Mesodermal cell (in vitro differentiated cells): ENCODE results near the gene SUFU.
A peak's percentile ranks its signal among the peaks of the same experiment; 100 is the strongest.

Source experiments
- H3K27ac ChIP-seq: 2 replicates; pipeline ENCODE4 v1.7.0; 2013; ENCODE audit warnings: mild to moderate bottlenecking, low read depth, low read length, moderate library complexity; ENCODE audit not compliant: severe bottlenecking
- H3K36me3 ChIP-seq: 2 replicates; pipeline ENCODE4 v1.7.1; 2013; ENCODE audit warnings: mild to moderate bottlenecking, low read length, moderate library complexity; ENCODE audit not compliant: control insufficient read depth, insufficient read depth
- H3K4me1 ChIP-seq: one replicate; pipeline ENCODE4 v1.7.1; 2013; ENCODE audit warnings: mild to moderate bottlenecking, low read length; ENCODE audit not compliant: insufficient read depth, control insufficient read depth, poor library complexity, severe bottlenecking
- H3K4me3 ChIP-seq: 2 replicates; pipeline ENCODE4 v1.7.0; 2013; ENCODE audit warnings: low read length, control low read depth, mild to moderate bottlenecking; ENCODE audit not compliant: insufficient read depth, poor library complexity, severe bottlenecking; ENCODE audit errors: extremely low read depth
- H3K9me3 ChIP-seq: 2 replicates; pipeline ENCODE4 v1.7.1; 2013; ENCODE audit warnings: mild to moderate bottlenecking, low read length, moderate library complexity; ENCODE audit not compliant: control insufficient read depth
- WGBS, 2 experiments: methylation state at CpG; one replicate each; pipeline ENCODE4 v1.1.5; 2013; ENCODE audit warnings: missing lambda C conversion rate in 2 of 2; ENCODE audit not compliant: insufficient coverage in 2 of 2; 5-methylcytosine and 5-hydroxymethylcytosine counted together

SUFU gene

GRCh38 chr10:102553771-102554170 is 50.0 kb downstream of the SUFU start:
- Histone ChIP-seq H3K4me3 (no peak overlapping the region), H3K9me3 (no peaks in the 10 kb centered on the region), H3K27ac (no peak overlapping the region), H3K4me1 (peaks cover 13% of the 10 kb centered on the region), H3K36me3 (peaks cover 34% of the 10 kb centered on the region)
- 82 to 100% methylated on average over 4 to 6 of the region's 7 CpGs for WGBS, 2 experiments

DNA sequence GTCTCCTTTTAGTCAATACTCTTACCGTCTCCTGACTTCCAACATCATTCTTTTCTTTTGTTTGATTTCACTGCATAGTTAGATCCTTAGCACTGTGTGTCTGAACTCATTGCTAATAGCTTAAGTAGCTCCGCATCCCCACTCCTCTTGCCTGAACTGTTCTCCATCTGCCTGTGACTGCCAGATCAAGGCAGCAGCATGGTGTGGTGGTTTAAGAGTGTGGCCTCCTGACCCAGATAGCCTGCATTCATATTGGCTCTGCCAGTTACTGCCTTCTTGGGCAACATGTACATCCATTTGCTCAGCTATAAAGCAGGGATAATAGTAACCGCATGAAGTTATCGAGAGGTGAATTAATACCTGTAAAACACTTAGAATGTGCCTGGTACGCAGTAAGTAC is 50.8 kb downstream of the SUFU start:
- no peak overlapping the region for H3K27ac ChIP-seq
- peaks cover 34% of the 10 kb centered on the region for H3K36me3 ChIP-seq
- WGBS, 2 experiments, result 100% methylated on average over 3 of the region's 5 CpGs
- H3K4me1 ChIP-seq, result peaks cover 13% of the 10 kb centered on the region
- H3K9me3 ChIP-seq, result no peaks in the 10 kb centered on the region
- H3K4me3 ChIP-seq, result no peak overlapping the region

GRCh38 chr10:102555781-102556328 is 52.1 kb downstream of the SUFU start:
- Histone ChIP-seq H3K4me3 (no peak overlapping the region), H3K9me3 (no peaks in the 10 kb centered on the region), H3K36me3 (peaks cover 21% of the 10 kb centered on the region), H3K4me1 (peaks cover 13% of the 10 kb centered on the region), H3K27ac (peak overlapping the region; percentile 23)
- WGBS, 2 experiments, result 76 to 83% methylated on average over 11 of the region's 11 CpGs

DNA sequence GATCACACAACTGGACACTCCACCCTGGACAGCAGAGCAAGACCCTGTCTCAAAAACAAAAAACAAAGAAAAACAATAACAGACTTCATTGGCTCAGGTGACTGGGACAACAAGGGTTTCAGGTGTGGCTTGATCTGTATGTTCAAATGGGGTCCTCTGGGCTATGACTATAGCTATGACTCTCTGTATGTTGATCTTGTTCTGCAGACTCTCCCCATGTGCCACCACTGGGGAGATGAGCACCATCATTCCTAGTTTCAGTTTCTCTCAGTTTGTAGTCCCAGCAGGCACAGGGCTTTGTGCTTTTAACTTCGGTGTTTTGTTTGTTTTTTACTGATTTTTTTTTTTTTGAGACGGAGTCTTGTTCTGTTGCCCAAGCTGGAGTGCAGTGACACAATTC is 53.8 kb downstream of the SUFU start:
- no peak overlapping the region for H3K4me3 ChIP-seq
- H3K27ac ChIP-seq, result no peak overlapping the region
- peaks cover 13% of the 10 kb centered on the region for H3K4me1 ChIP-seq
- 83 to 100% methylated on average over 1 to 2 of the region's 2 CpGs for WGBS, 2 experiments
- peaks cover 11% of the 10 kb centered on the region for H3K36me3 ChIP-seq
- no peaks in the 10 kb centered on the region for H3K9me3 ChIP-seq

- Histone ChIP-seq H3K27ac (no peak overlapping the region), H3K4me1 (peaks cover 13% of the 10 kb centered on the region), H3K36me3 (peaks cover 10% of the 10 kb centered on the region), H3K9me3 (no peaks in the 10 kb centered on the region), H3K4me3 (no peak overlapping the region)
- WGBS, 2 experiments, result 90 to 98% methylated on average over 4 of the region's 4 CpGs
Measured at GRCh38 chr10:102559764-102560163, 56.0 kb downstream of the SUFU start.

DNA sequence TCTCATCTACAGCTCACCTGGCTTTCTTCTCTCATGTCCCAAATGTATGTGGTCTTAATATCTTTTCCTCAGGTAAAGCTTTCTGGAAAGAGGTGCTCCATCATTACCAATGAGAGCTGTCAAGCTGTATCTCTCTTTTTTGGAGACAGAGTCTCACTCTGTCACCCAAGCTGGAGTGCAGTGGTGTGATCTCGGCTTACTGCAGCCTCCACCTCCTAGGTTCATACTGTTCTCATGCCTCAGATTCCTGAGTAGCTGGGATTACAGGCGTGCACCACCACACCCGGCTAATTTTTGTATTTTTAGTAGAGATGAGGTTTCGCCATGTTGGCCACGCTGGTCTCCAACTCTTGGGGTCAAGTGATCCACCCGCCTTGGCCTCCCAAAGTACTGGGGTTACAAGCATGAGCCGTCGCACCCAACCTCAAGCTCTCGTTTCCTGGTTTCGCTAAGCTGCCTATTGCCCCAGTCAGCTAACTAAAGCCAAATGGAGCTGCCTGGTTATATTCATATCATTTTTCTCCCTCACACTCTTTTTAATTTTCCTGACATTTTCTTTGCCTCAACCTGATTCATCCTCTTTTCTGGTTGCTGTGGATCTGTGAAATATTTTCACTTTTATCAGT is 60.5 kb downstream of the SUFU start:
- Histone ChIP-seq H3K27ac (no peak overlapping the region), H3K9me3 (no peaks in the 10 kb centered on the region), H3K4me3 (no peak overlapping the region), H3K36me3 (peaks cover 10% of the 10 kb centered on the region), H3K4me1 (no peaks in the 10 kb centered on the region)
- 93 to 98% methylated on average over 8 to 9 of the region's 10 CpGs for WGBS, 2 experiments

GRCh38 chr10:102565793-102566192 is 62.0 kb downstream of the SUFU start:
- Histone ChIP-seq H3K4me1 (no peaks in the 10 kb centered on the region), H3K9me3 (no peaks in the 10 kb centered on the region), H3K27ac (no peak overlapping the region), H3K36me3 (peaks cover 10% of the 10 kb centered on the region), H3K4me3 (no peak overlapping the region)
- 42 to 47% methylated on average over 8 of the region's 8 CpGs for WGBS, 2 experiments

DNA sequence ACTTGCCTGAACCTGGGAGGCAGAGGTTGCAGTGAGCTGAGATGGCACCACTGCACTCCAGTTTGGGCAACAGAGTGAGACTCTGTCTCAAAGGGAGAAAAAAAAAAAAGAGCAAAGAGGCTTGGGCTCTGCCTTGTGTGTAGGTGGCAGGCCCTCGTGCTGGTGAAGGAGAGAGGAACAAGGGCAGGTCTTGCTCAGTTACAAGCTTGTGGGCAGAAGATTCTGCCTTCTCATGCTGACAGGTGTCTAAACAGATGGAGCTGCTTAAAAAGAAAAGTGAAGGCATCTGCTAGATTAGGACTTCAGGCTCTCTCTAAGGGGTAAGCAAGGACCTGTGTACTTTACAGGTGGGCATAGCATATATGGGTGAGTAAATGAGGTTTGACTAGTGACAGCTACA is 75.0 kb downstream of the SUFU start:
- H3K4me3 ChIP-seq, result no peak overlapping the region
- peaks cover 4% of the 10 kb centered on the region for H3K36me3 ChIP-seq
- no peaks in the 10 kb centered on the region for H3K9me3 ChIP-seq
- WGBS, 2 experiments, result 67 to 91% methylated on average over 1 of the region's 1 CpG
- peaks cover 23% of the 10 kb centered on the region for H3K4me1 ChIP-seq
- H3K27ac ChIP-seq, result no peak overlapping the region

DNA sequence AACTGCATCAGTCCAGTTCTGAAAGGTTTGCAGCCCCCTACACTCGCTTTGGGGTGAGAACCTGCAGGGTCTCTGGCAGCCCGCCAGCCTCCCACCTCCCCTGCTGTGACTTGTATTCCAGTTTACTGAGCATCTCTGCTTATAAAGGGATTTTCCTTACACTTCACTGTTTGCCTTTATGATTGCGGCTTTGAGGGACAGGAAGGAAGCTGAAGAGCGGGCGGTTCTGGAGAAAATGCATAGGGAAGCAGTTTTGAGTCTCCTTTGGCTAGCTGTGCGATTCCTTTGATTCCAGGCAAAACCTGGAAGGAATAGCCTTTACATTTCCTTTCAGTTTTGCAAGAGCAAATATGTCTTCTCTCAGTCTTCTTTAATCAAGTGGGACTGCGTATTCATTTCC is 75.6 kb downstream of the SUFU start:
- no peaks in the 10 kb centered on the region for H3K9me3 ChIP-seq
- H3K4me1 ChIP-seq, result peaks cover 23% of the 10 kb centered on the region
- H3K36me3 ChIP-seq, result peaks cover 4% of the 10 kb centered on the region
- WGBS, 2 experiments, result 85 to 92% methylated on average over 5 to 7 of the region's 7 CpGs
- no peak overlapping the region for H3K27ac ChIP-seq
- no peak overlapping the region for H3K4me3 ChIP-seq

DNA sequence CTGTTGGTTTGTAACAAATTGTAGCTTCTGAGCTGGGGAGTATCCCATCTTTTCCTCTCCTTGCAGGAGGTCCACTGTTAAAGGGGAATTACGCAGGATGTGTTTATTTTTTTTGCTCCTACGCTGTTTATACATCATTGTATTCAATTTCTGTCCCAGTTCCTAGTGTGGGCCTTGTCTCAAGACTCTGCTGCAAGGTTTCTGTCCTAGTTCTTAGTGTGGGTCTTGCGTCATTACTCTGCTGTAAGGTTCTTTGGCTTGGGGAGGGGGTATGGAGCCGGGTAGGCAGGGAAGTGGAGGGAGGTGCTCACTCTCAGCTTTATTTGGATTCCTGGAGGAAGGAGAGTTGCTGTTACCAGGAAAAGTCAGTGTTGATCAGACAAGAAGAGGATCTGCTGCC is 76.5 kb downstream of the SUFU start:
- Histone ChIP-seq H3K4me3 (no peak overlapping the region), H3K27ac (peak overlapping the region; percentile 29), H3K36me3 (peaks cover 4% of the 10 kb centered on the region), H3K9me3 (no peaks in the 10 kb centered on the region), H3K4me1 (peaks cover 23% of the 10 kb centered on the region)
- WGBS, 2 experiments, result 67 to 86% methylated on average over 1 to 4 of the region's 4 CpGs

DNA sequence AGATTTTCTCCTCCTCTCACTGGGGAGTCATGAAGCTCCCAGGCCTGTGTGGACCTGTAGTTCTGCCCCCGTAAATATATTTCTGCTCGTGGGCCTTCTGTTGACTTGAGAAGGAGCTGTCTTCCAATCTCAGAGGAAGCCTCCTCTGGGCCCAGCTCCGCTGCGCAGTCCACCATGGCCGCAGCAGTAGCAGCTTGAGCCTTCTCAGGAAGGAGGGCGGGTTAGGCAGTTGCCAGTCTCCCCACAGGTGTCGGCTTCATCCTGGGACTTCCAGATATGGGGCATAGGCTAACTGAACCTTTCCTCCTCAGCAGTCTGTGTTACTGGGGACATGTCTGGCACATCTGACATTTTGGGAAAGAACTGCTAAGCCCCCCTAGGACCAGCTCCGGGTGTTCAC is 77.6 kb downstream of the SUFU start:
- H3K27ac ChIP-seq, result no peak overlapping the region
- peaks cover 4% of the 10 kb centered on the region for H3K36me3 ChIP-seq
- no peak overlapping the region for H3K4me3 ChIP-seq
- peaks cover 23% of the 10 kb centered on the region for H3K4me1 ChIP-seq
- 87 to 97% methylated on average over 7 of the region's 8 CpGs for WGBS, 2 experiments
- H3K9me3 ChIP-seq, result no peaks in the 10 kb centered on the region
